ENCODE data around the gene ADGRG1.

The ADGRG1 gene

GRCh38 chr16:57687363-57687929 is 59.0 kb downstream of the ADGRG1 start:
- Histone ChIP-seq H2AFZ (ENCODE audit: low read length) (no peak overlapping the region), H3K4me1 (ENCODE audit: low read length) (no peaks in the 10 kb centered on the region), H3K79me2 (ENCODE audit: low read length) (no peaks in the 10 kb centered on the region)

GRCh38 chr16:57688487-57688986 is 60.1 kb downstream of the ADGRG1 start:
- no peak for DNase-seq
- H2AFZ ChIP-seq (ENCODE audit: low read length): no peak overlapping the region
- no peaks in the 10 kb centered on the region for H3F3A ChIP-seq (ENCODE audit: insufficient read depth, low read length)
- no peak overlapping the region for H3K4me3 ChIP-seq (ENCODE audit: low read length)
- no peak overlapping the region for H3K27ac ChIP-seq (ENCODE audit: low read length)
- no peak overlapping the region for H3K4me2 ChIP-seq (ENCODE audit: low read depth, low read length)
- no peak for TF ChIP-seq EZH2phosphoT487 (IDR thresholded peaks at IDR 0.05; ENCODE audit: low read length)
- TF ChIP-seq, protein P1, sequence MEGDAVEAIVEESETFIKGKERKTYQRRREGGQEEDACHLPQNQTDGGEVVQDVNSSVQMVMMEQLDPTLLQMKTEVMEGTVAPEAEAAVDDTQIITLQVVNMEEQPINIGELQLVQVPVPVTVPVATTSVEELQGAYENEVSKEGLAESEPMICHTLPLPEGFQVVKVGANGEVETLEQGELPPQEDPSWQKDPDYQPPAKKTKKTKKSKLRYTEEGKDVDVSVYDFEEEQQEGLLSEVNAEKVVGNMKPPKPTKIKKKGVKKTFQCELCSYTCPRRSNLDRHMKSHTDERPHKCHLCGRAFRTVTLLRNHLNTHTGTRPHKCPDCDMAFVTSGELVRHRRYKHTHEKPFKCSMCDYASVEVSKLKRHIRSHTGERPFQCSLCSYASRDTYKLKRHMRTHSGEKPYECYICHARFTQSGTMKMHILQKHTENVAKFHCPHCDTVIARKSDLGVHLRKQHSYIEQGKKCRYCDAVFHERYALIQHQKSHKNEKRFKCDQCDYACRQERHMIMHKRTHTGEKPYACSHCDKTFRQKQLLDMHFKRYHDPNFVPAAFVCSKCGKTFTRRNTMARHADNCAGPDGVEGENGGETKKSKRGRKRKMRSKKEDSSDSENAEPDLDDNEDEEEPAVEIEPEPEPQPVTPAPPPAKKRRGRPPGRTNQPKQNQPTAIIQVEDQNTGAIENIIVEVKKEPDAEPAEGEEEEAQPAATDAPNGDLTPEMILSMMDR (IDR thresholded peaks at IDR 0.05; ENCODE audit: low read length): no peak
- TF ChIP-seq EZH2 (optimal IDR thresholded peaks at IDR 0.05; ENCODE audit: low read depth, low read length): no peak
- H3K36me3 ChIP-seq (replicated peaks; ENCODE audit: insufficient read depth, low read length): no peaks in the 10 kb centered on the region
- no peaks in the 10 kb centered on the region for H3K4me1 ChIP-seq (ENCODE audit: low read length)
- no peaks in the 10 kb centered on the region for H3K9me2 ChIP-seq (replicated peaks; ENCODE audit: insufficient read depth, low read length)
- H3K27me3 ChIP-seq (replicated peaks; ENCODE audit: insufficient read depth, low read length): no peaks in the 10 kb centered on the region
- no peaks in the 10 kb centered on the region for H4K20me1 ChIP-seq (ENCODE audit: insufficient read depth, low read length)
- H3K79me2 ChIP-seq (ENCODE audit: low read length): no peaks in the 10 kb centered on the region
- H3K9ac ChIP-seq (ENCODE audit: low read length): no peak overlapping the region
- H3K9me3 ChIP-seq (replicated peaks; ENCODE audit: insufficient read depth, low read length): no peaks in the 10 kb centered on the region

More at GRCh38 chr16:57687363-57687929, 59.0 kb downstream of the ADGRG1 start:
- Histone ChIP-seq H3K9me2 (replicated peaks; ENCODE audit: insufficient read depth, low read length) (no peaks in the 10 kb centered on the region), H3F3A (ENCODE audit: insufficient read depth, low read length) (no peaks in the 10 kb centered on the region), H3K36me3 (replicated peaks; ENCODE audit: insufficient read depth, low read length) (no peaks in the 10 kb centered on the region), H3K4me2 (ENCODE audit: low read depth, low read length) (no peak overlapping the region), H3K9me3 (replicated peaks; ENCODE audit: insufficient read depth, low read length) (no peaks in the 10 kb centered on the region), H3K9ac (ENCODE audit: low read length) (no peak overlapping the region), H3K27ac (ENCODE audit: low read length) (no peak overlapping the region), H3K27me3 (replicated peaks; ENCODE audit: insufficient read depth, low read length) (no peaks in the 10 kb centered on the region), H4K20me1 (ENCODE audit: insufficient read depth, low read length) (no peaks in the 10 kb centered on the region), H3K4me3 (ENCODE audit: low read length) (no peak overlapping the region)
- TF ChIP-seq EZH2phosphoT487 (IDR thresholded peaks at IDR 0.05; ENCODE audit: low read length): no peak
- no peak for TF ChIP-seq EZH2 (optimal IDR thresholded peaks at IDR 0.05; ENCODE audit: low read depth, low read length)
- TF ChIP-seq, protein P1 (IDR thresholded peaks at IDR 0.05; ENCODE audit: low read length): no peak
- DNase-seq: no peak

GRCh38 chr16:57688987-57689761 is 60.7 kb downstream of the ADGRG1 start:
- TF ChIP-seq, protein P1 (IDR thresholded peaks at IDR 0.05; ENCODE audit: low read length): no peak
- TF ChIP-seq EZH2 (optimal IDR thresholded peaks at IDR 0.05; ENCODE audit: low read depth, low read length) (no peak), EZH2phosphoT487 (IDR thresholded peaks at IDR 0.05; ENCODE audit: low read length) (no peak)
- Histone ChIP-seq H2AFZ (ENCODE audit: low read length) (no peak overlapping the region), H3K36me3 (replicated peaks; ENCODE audit: insufficient read depth, low read length) (no peaks in the 10 kb centered on the region), H3K4me1 (ENCODE audit: low read length) (no peaks in the 10 kb centered on the region), H3K27ac (ENCODE audit: low read length) (no peak overlapping the region), H3K27me3 (replicated peaks; ENCODE audit: insufficient read depth, low read length) (no peaks in the 10 kb centered on the region), H4K20me1 (ENCODE audit: insufficient read depth, low read length) (no peaks in the 10 kb centered on the region), H3K9me3 (replicated peaks; ENCODE audit: insufficient read depth, low read length) (no peaks in the 10 kb centered on the region), H3K79me2 (ENCODE audit: low read length) (no peaks in the 10 kb centered on the region), H3K9me2 (replicated peaks; ENCODE audit: insufficient read depth, low read length) (no peaks in the 10 kb centered on the region), H3K9ac (ENCODE audit: low read length) (no peak overlapping the region), H3K4me3 (ENCODE audit: low read length) (no peak overlapping the region), H3F3A (ENCODE audit: insufficient read depth, low read length) (no peaks in the 10 kb centered on the region), H3K4me2 (ENCODE audit: low read depth, low read length) (no peak overlapping the region)
- DNase-seq: no peak
